ENCODE results near the gene SLC24A4.

GRCh38 chr14:92340071-92340470, 17.1 kb downstream of the SLC24A4 start:
- TF ChIP-seq CTCF (IDR thresholded peaks at IDR 0.05): no peak
- TF ChIP-seq POLR2A (IDR thresholded peaks at IDR 0.05): no peak
